Muscle of leg (tissue), 11 donors: ENCODE measurements around the gene ZNF771. TPM values are rescaled to one million over a fixed set of nuclear protein-coding genes. Genes with fewer than 3 reads are reported as not detected.
A peak's percentile ranks its signal among the peaks of the same experiment; 100 is the strongest.

Source experiments
- DNase-seq: peaks from one replicate; pipeline ENCODE4 v3.0.0; 2013
- H3K27ac ChIP-seq: one replicate; pipeline ENCODE4 v1.5.1; 2013; ENCODE audit warnings: mild to moderate bottlenecking, low read length, control low read depth
- H3K27me3 ChIP-seq: one replicate; pipeline ENCODE4 v1.6.1; 2013; ENCODE audit warnings: low read length; ENCODE audit not compliant: control insufficient read depth, insufficient read depth
- H3K36me3 ChIP-seq: one replicate; pipeline ENCODE4 v1.6.1; 2013; ENCODE audit warnings: low read length; ENCODE audit not compliant: control insufficient read depth, insufficient read depth
- H3K4me1 ChIP-seq: one replicate; pipeline ENCODE4 v1.6.1; 2013; ENCODE audit warnings: low read length; ENCODE audit not compliant: control insufficient read depth, insufficient read depth
- H3K4me3 ChIP-seq: one replicate; pipeline ENCODE4 v1.5.1; 2013; ENCODE audit warnings: low read length, control low read depth
- H3K9me3 ChIP-seq: replicated peaks from 2 replicates; pipeline ENCODE4 v1.6.1; 2013; ENCODE audit warnings: low read depth, low read length; ENCODE audit not compliant: control insufficient read depth
- WGBS: methylation state at CpG from one replicate; pipeline ENCODE4 v1.1.5; 2013; ENCODE audit warnings: missing lambda C conversion rate; ENCODE audit not compliant: insufficient coverage; 5-methylcytosine and 5-hydroxymethylcytosine counted together
- polyA plus RNA-seq, 8 donors: library from polyadenylated mRNA; unstranded; fragments of 120-200 nt; gene quantifications; one replicate each; pipeline versions ENCODE4 v1.2.1 to v1.2.3, GENCODE V29; 2013; ENCODE audit warnings: inconsistent platforms in 1 of 8, low replicate concordance in 1 of 8; ENCODE audit not compliant: insufficient read length in 8 of 8, insufficient read depth in 1 of 8
- total RNA-seq: library from RNA; stranded (reverse); fragments of 120-200 nt; gene quantifications from one replicate; pipeline ENCODE4 v1.2.4, GENCODE V29; 2013

Gene ZNF771
- total and polyA plus RNA-seq, 9 donors, result 4.4 to 8.1 (median 6.9) TPM

- H3K4me1 ChIP-seq, result peaks cover 14% of the 10 kb centered on the region
- H3K36me3 ChIP-seq, result peaks cover 35% of the 10 kb centered on the region
- no peaks in the 10 kb centered on the region for H3K27me3 ChIP-seq
- no peaks in the 10 kb centered on the region for H3K9me3 ChIP-seq
- H3K4me3 ChIP-seq, result no peak overlapping the region
- DNase-seq, result no peak
- H3K27ac ChIP-seq, result no peak overlapping the region
- WGBS, result 93% methylated on average over 3 of the region's 5 CpGs
Observed at GRCh38 chr16:30414159-30414558, 6.8 kb downstream of the ZNF771 start.

- Histone ChIP-seq H3K9me3 (no peaks in the 10 kb centered on the region), H3K27me3 (no peaks in the 10 kb centered on the region), H3K36me3 (peaks cover 35% of the 10 kb centered on the region), H3K4me3 (no peak overlapping the region), H3K4me1 (peaks cover 8% of the 10 kb centered on the region), H3K27ac (no peak overlapping the region)
- WGBS, result 85% methylated on average over 4 of the region's 4 CpGs
- DNase-seq, result no peak
Observed at GRCh38 chr16:30416047-30416603, 8.7 kb downstream of the ZNF771 start.

- Histone ChIP-seq H3K27ac (no peak overlapping the region), H3K36me3 (peaks cover 32% of the 10 kb centered on the region), H3K4me1 (peaks cover 8% of the 10 kb centered on the region), H3K4me3 (peak overlapping the region; percentile 50), H3K27me3 (no peaks in the 10 kb centered on the region), H3K9me3 (no peaks in the 10 kb centered on the region)
- 44% methylated on average over 12 of the region's 18 CpGs for WGBS
- no peak for DNase-seq
Observed at GRCh38 chr16:30416624-30417528, 9.5 kb downstream of the ZNF771 start.

- Histone ChIP-seq H3K9me3 (no peaks in the 10 kb centered on the region), H3K27ac (peak overlapping the region; percentile 62), H3K27me3 (no peaks in the 10 kb centered on the region), H3K4me3 (peak overlapping the region; percentile 50), H3K36me3 (peaks cover 28% of the 10 kb centered on the region), H3K4me1 (peaks cover 8% of the 10 kb centered on the region)
- peak; percentile 96 for DNase-seq
- under 1% methylated on average over 132 of the region's 140 CpGs for WGBS
Observed at GRCh38 chr16:30417529-30418349, 10.3 kb downstream of the ZNF771 start.

GRCh38 chr16:30418350-30419181 is 11.2 kb downstream of the ZNF771 start:
- peak overlapping the region; percentile 62 for H3K27ac ChIP-seq
- H3K4me1 ChIP-seq, result peaks cover 8% of the 10 kb centered on the region
- WGBS, result 60% methylated on average over 14 of the region's 31 CpGs
- H3K4me3 ChIP-seq, result peak overlapping the region; percentile 50
- H3K9me3 ChIP-seq, result no peaks in the 10 kb centered on the region
- DNase-seq, result no peak
- H3K27me3 ChIP-seq, result no peaks in the 10 kb centered on the region
- H3K36me3 ChIP-seq, result peaks cover 29% of the 10 kb centered on the region

GRCh38 chr16:30421010-30421409 is 13.6 kb downstream of the ZNF771 start:
- WGBS, result 71% methylated on average over 5 of the region's 5 CpGs
- Histone ChIP-seq H3K27me3 (no peaks in the 10 kb centered on the region), H3K4me1 (peaks cover 8% of the 10 kb centered on the region), H3K4me3 (no peak overlapping the region), H3K9me3 (no peaks in the 10 kb centered on the region), H3K27ac (no peak overlapping the region), H3K36me3 (peaks cover 35% of the 10 kb centered on the region)
- no peak for DNase-seq

- Histone ChIP-seq H3K4me3 (no peak overlapping the region), H3K27me3 (no peaks in the 10 kb centered on the region), H3K4me1 (peaks cover 16% of the 10 kb centered on the region), H3K36me3 (peaks cover 27% of the 10 kb centered on the region), H3K9me3 (no peaks in the 10 kb centered on the region), H3K27ac (no peak overlapping the region)
- DNase-seq, result no peak
- WGBS, result 93% methylated on average over 4 of the region's 4 CpGs
Observed at GRCh38 chr16:30428055-30428454, 20.6 kb downstream of the ZNF771 start.

- DNase-seq, result no peak
- peaks cover 18% of the 10 kb centered on the region for H3K36me3 ChIP-seq
- 5% methylated on average over 11 of the region's 11 CpGs for WGBS
Observed at GRCh38 chr16:30429418-30429677, 21.9 kb downstream of the ZNF771 start.

GRCh38 chr16:30429678-30430427 is 22.4 kb downstream of the ZNF771 start, which contains the start of gene DCTPP1:
Gene DCTPP1 (minus strand): TSS chr16:30430030. CDS start chr16:30429980, 50 bp downstream.
- H3K36me3 ChIP-seq, result peaks cover 14% of the 10 kb centered on the region
- no peaks in the 10 kb centered on the region for H3K27me3 ChIP-seq
- peak within 1 kb of the TSS; percentile 77 for H3K27ac ChIP-seq
- peak; percentile 99 for DNase-seq
- peaks cover 16% of the 10 kb centered on the region for H3K4me1 ChIP-seq
- H3K9me3 ChIP-seq, result no peaks in the 10 kb centered on the region
- WGBS, result under 1% methylated on average over 32 of the region's 49 CpGs
- H3K4me3 ChIP-seq, result peak within 1 kb of the TSS; percentile 93

More at GRCh38 chr16:30429418-30429677, 21.9 kb downstream of the ZNF771 start:
- H3K9me3 ChIP-seq, result no peaks in the 10 kb centered on the region
- H3K4me1 ChIP-seq, result peaks cover 16% of the 10 kb centered on the region
- peak overlapping the region; percentile 77 for H3K27ac ChIP-seq
- H3K4me3 ChIP-seq, result peak overlapping the region; percentile 93
- no peaks in the 10 kb centered on the region for H3K27me3 ChIP-seq
